GM19099 (cell line): ENCODE results near the gene AQP1.

Experiments
- POLR2A ChIP-seq: IDR thresholded peaks from 3 replicates; pipeline ENCODE4 v1.6.1; 2011; ENCODE audit warnings: low read depth; ENCODE audit not compliant: insufficient read length; ENCODE audit errors: extremely low read depth

Gene AQP1

GRCh38 chr7:30954914-30955313 is 43.3 kb downstream of the AQP1 start:
- TF ChIP-seq POLR2A, result no peak

- no peak for TF ChIP-seq POLR2A
Observed at GRCh38 chr7:30956704-30957103, 45.1 kb downstream of the AQP1 start.

GRCh38 chr7:30963842-30964241 is 52.2 kb downstream of the AQP1 start, which contains the start of gene GHRHR:
TSS of gene GHRHR (plus strand) at chr7:30963953. CDS start at chr7:30964069, 116 bp downstream.
- no peak for TF ChIP-seq POLR2A

- TF ChIP-seq POLR2A, result no peak
Observed at GRCh38 chr7:30965372-30965771, 53.7 kb downstream of the AQP1 start.

GRCh38 chr7:30965883-30966282 is 54.2 kb downstream of the AQP1 start:
- no peak for TF ChIP-seq POLR2A

- no peak for TF ChIP-seq POLR2A
Observed at GRCh38 chr7:30968294-30968693, 56.6 kb downstream of the AQP1 start.

- TF ChIP-seq POLR2A, result no peak
Observed at GRCh38 chr7:30968747-30969603, 57.3 kb downstream of the AQP1 start.

- TF ChIP-seq POLR2A, result no peak
Observed at GRCh38 chr7:30969604-30969970, 57.9 kb downstream of the AQP1 start.

GRCh38 chr7:30970074-30970473 is 58.4 kb downstream of the AQP1 start:
- no peak for TF ChIP-seq POLR2A

GRCh38 chr7:30970594-30971094 is 59.0 kb downstream of the AQP1 start:
- TF ChIP-seq POLR2A, result no peak

GRCh38 chr7:30971440-30971839 is 59.8 kb downstream of the AQP1 start:
- no peak for TF ChIP-seq POLR2A

- TF ChIP-seq POLR2A, result no peak
Observed at GRCh38 chr7:30971840-30972563, 60.3 kb downstream of the AQP1 start.

GRCh38 chr7:30973292-30973691 is 61.6 kb downstream of the AQP1 start:
- no peak for TF ChIP-seq POLR2A

- TF ChIP-seq POLR2A, result no peak
Observed at GRCh38 chr7:30973791-30974604, 62.3 kb downstream of the AQP1 start.

GRCh38 chr7:30974605-30975255 is 63.1 kb downstream of the AQP1 start:
- no peak for TF ChIP-seq POLR2A
